ENCODE data around the gene PIP5K1A. TPM values are rescaled to one million over a fixed set of nuclear protein-coding genes. Genes with fewer than 3 reads are reported as not detected.

The PIP5K1A gene
- total and polyA plus RNA-seq, 9 of the 15 experiments (the other 6 are each of a cell fraction or from before 2014, with no cell fraction given): 1.9 to 42.4 (median 18.8) TPM

DNA sequence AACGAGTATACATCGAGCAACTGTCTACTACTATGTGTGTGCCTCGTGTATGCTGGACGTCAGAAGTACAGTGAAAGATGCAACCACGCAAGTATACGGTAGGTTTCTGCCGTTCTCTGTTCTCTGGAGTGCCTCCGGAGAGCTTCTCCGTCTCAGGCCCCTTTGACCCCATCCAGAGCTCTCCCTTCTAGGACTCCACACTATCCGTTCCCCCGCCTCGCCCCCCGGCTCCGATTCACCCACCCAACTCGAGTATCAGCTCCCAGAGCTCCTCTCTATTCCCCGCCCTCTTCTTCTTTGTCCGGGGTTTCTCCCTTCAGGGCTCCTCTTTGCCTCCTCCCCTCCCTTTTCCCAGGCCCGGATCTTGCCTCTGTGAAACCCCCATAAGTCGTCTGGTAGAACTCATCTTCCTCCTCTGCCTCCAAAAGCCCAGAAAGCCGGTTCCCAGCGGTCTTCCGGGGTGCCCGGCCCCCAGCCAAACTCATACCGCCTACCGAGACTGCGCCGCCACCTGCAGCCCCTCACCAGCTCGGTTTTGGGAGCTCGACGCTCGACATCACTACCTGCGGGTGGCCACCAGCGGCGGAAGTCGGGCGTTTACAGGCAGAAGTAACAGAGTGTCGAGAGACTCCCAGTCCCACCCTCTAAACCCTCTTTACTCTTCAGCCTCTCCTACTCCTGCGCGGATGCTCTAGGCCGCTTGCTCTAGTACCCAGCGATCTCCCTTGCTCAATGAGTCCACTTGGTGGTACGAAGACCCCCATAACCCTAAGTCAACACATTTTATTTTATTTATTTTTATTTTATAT, 8.5 kb upstream of the PIP5K1A start, which contains the start of gene VPS72 (continued):
- TF ChIP-seq, protein P1, sequence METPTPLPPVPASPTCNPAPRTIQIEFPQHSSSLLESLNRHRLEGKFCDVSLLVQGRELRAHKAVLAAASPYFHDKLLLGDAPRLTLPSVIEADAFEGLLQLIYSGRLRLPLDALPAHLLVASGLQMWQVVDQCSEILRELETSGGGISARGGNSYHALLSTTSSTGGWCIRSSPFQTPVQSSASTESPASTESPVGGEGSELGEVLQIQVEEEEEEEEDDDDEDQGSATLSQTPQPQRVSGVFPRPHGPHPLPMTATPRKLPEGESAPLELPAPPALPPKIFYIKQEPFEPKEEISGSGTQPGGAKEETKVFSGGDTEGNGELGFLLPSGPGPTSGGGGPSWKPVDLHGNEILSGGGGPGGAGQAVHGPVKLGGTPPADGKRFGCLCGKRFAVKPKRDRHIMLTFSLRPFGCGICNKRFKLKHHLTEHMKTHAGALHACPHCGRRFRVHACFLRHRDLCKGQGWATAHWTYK (CRISPR knock-in tag; IDR thresholded peaks at IDR 0.05): 0 out of 2 replicates have a peak, but pooled peaks have one; percentile 77
- TF ChIP-seq SMAD4 (CRISPR knock-in tag; conservative IDR thresholded peaks at IDR 0.05) (no peak; the same call in none of the 2 replicates), SUPT5H (IDR thresholded peaks at IDR 0.05) (peak; percentile 91), CBX5 (IDR thresholded peaks at IDR 0.05; ENCODE audit: borderline replicate concordance, low read depth) (no peak), ILK (tag; IDR thresholded peaks at IDR 0.05; ENCODE audit: borderline replicate concordance, low read depth) (no peak), DDX20 (tag; IDR thresholded peaks at IDR 0.05; ENCODE audit: low read depth) (no peak), ZNF217 (CRISPR knock-in tag; IDR thresholded peaks at IDR 0.05) (no peak), EWSR1 (IDR thresholded peaks at IDR 0.05; ENCODE audit: borderline replicate concordance, low read depth, partially characterized antibody) (no peak), ZNF232 (CRISPR knock-in tag; IDR thresholded peaks at IDR 0.05) (no peak), NFIX (CRISPR knock-in tag; IDR thresholded peaks at IDR 0.05; ENCODE audit: low read depth) (no peak), ZNF175 (CRISPR knock-in tag; IDR thresholded peaks at IDR 0.05; ENCODE audit: low read depth) (no peak; the same call in 1 of the 2 replicates), CSDE1 (IDR thresholded peaks at IDR 0.05) (no peak), ETV5 (CRISPR knock-in tag; IDR thresholded peaks at IDR 0.05; ENCODE audit: low read depth) (peak; percentile 85)
- TF ChIP-seq, protein P2, sequence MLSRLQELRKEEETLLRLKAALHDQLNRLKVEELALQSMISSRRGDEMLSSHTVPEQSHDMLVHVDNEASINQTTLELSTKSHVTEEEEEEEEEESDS (CRISPR knock-in tag; IDR thresholded peaks at IDR 0.05): no peak
- TF ChIP-seq, protein P3, sequence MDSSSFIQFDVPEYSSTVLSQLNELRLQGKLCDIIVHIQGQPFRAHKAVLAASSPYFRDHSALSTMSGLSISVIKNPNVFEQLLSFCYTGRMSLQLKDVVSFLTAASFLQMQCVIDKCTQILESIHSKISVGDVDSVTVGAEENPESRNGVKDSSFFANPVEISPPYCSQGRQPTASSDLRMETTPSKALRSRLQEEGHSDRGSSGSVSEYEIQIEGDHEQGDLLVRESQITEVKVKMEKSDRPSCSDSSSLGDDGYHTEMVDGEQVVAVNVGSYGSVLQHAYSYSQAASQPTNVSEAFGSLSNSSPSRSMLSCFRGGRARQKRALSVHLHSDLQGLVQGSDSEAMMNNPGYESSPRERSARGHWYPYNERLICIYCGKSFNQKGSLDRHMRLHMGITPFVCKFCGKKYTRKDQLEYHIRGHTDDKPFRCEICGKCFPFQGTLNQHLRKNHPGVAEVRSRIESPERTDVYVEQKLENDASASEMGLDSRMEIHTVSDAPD (CRISPR knock-in tag; IDR thresholded peaks at IDR 0.05): no peak
- TF ChIP-seq, protein P4, sequence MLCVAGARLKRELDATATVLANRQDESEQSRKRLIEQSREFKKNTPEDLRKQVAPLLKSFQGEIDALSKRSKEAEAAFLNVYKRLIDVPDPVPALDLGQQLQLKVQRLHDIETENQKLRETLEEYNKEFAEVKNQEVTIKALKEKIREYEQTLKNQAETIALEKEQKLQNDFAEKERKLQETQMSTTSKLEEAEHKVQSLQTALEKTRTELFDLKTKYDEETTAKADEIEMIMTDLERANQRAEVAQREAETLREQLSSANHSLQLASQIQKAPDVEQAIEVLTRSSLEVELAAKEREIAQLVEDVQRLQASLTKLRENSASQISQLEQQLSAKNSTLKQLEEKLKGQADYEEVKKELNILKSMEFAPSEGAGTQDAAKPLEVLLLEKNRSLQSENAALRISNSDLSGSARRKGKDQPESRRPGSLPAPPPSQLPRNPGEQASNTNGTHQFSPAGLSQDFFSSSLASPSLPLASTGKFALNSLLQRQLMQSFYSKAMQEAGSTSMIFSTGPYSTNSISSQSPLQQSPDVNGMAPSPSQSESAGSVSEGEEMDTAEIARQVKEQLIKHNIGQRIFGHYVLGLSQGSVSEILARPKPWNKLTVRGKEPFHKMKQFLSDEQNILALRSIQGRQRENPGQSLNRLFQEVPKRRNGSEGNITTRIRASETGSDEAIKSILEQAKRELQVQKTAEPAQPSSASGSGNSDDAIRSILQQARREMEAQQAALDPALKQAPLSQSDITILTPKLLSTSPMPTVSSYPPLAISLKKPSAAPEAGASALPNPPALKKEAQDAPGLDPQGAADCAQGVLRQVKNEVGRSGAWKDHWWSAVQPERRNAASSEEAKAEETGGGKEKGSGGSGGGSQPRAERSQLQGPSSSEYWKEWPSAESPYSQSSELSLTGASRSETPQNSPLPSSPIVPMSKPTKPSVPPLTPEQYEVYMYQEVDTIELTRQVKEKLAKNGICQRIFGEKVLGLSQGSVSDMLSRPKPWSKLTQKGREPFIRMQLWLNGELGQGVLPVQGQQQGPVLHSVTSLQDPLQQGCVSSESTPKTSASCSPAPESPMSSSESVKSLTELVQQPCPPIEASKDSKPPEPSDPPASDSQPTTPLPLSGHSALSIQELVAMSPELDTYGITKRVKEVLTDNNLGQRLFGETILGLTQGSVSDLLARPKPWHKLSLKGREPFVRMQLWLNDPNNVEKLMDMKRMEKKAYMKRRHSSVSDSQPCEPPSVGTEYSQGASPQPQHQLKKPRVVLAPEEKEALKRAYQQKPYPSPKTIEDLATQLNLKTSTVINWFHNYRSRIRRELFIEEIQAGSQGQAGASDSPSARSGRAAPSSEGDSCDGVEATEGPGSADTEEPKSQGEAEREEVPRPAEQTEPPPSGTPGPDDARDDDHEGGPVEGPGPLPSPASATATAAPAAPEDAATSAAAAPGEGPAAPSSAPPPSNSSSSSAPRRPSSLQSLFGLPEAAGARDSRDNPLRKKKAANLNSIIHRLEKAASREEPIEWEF (CRISPR knock-in tag; IDR thresholded peaks at IDR 0.05): no peak
- TF ChIP-seq, protein P5, sequence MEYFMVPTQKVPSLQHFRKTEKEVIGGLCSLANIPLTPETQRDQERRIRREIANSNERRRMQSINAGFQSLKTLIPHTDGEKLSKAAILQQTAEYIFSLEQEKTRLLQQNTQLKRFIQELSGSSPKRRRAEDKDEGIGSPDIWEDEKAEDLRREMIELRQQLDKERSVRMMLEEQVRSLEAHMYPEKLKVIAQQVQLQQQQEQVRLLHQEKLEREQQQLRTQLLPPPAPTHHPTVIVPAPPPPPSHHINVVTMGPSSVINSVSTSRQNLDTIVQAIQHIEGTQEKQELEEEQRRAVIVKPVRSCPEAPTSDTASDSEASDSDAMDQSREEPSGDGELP (CRISPR knock-in tag; IDR thresholded peaks at IDR 0.05; ENCODE audit: borderline replicate concordance): peak; percentile 90

All from K562 (cell line).